MCF 10A (cell line): ENCODE results near the gene PBX3. TPM values are rescaled to one million over a fixed set of nuclear protein-coding genes. Genes with fewer than 3 reads are reported as not detected.

Experiments used
- BruUV-seq: library from RNA; stranded (reverse); fragments of 400-500 nt; replicated peaks from 2 replicates; lab custom pipeline; 2021; lab: Mats Ljungman, UMichigan
- CTCF ChIA-PET: fragments of 300-600 bp; sonication (Branson Sonifier 250); formaldehyde crosslinking; extraction: SDS; loops from one replicate; lab custom pipeline; 2021; ENCODE audit warnings: antibody characterized with exemption, inconsistent platforms; lab: Yijun Ruan, JAX
- POLR2A ChIA-PET: fragments of 300-600, 350-650 bp; sonication (Branson Sonifier 250); formaldehyde crosslinking; extraction: SDS; loops from one replicate; lab custom pipeline; 2020; ENCODE audit warnings: antibody characterized with exemption, inconsistent platforms; lab: Yijun Ruan, JAX
- DNase-seq: peaks from one replicate; pipeline ENCODE4 v3.0.0-alpha.2; 2018; ENCODE audit not compliant: unreplicated experiment
- H3K27ac Mint-ChIP-seq: one replicate; pipeline ENCODE4 v1.8.0; 2022; ENCODE audit warnings: mild to moderate bottlenecking, low read depth, mixed read lengths; ENCODE audit not compliant: unreplicated experiment
- H3K27me3 Mint-ChIP-seq: one replicate; pipeline ENCODE4 v1.8.0; 2022; ENCODE audit warnings: mixed read lengths; ENCODE audit not compliant: insufficient read depth, unreplicated experiment
- H3K36me3 Mint-ChIP-seq: one replicate; pipeline ENCODE4 v1.8.0; 2022; ENCODE audit warnings: mild to moderate bottlenecking, moderate library complexity, mixed read lengths; ENCODE audit not compliant: insufficient read depth, unreplicated experiment
- H3K4me1 Mint-ChIP-seq: one replicate; pipeline ENCODE4 v1.8.0; 2022; ENCODE audit warnings: mixed read lengths; ENCODE audit not compliant: insufficient read depth, unreplicated experiment
- H3K4me3 Mint-ChIP-seq: one replicate; pipeline ENCODE4 v1.8.0; 2022; ENCODE audit warnings: mild to moderate bottlenecking, moderate library complexity, mixed read lengths; ENCODE audit not compliant: unreplicated experiment
- H3K9me3 Mint-ChIP-seq: one replicate; pipeline ENCODE4 v1.8.0; 2022; ENCODE audit warnings: mixed read lengths; ENCODE audit not compliant: unreplicated experiment
- CTCF ChIP-seq: fragments of 200-600 bp; IDR thresholded peaks from one replicate; pipeline ENCODE4 v1.8.0; 2022; ENCODE audit warnings: antibody characterized with exemption, mild to moderate bottlenecking; ENCODE audit not compliant: unreplicated experiment
- intact Hi-C: fragments of 100-400 bp; cut with micrococcal nuclease; formaldehyde crosslinking; loops from 2 replicates; pipeline ENCODE4 v1.14.1; 2022
- total RNA-seq: library from RNA; stranded (reverse); gene quantifications from 2 replicates; pipeline ENCODE4 v1.2.3, GENCODE V29; 2022

The PBX3 gene
- total RNA-seq, 1 experiment from 2014 or later, result 17.5 TPM

GRCh38 chr9:125829743-125830142, 82.6 kb downstream of the PBX3 start:
- POLR2A ChIA-PET, result interaction anchor here (0.6 to 1.5 kb wide), 11 partner anchors 9 to 102 kb away, joined by 3 to 4 read pairs (median 3); no protein-coding TSS in a partner anchor
- H3K4me1 Mint-ChIP-seq, result no peaks in the 10 kb centered on the region
- peak overlapping the region; percentile 47 for H3K4me3 Mint-ChIP-seq
- no peaks in the 10 kb centered on the region for H3K9me3 Mint-ChIP-seq
- no peak for DNase-seq
- no peaks in the 10 kb centered on the region for H3K27me3 Mint-ChIP-seq
- TF ChIP-seq CTCF, result no peak
- BruUV-seq, result no TSS peak
- no peaks in the 10 kb centered on the region for H3K36me3 Mint-ChIP-seq
- CTCF ChIA-PET, result no interaction called here
- intact Hi-C loops, result no loop called here
- H3K27ac Mint-ChIP-seq, result no peak overlapping the region

GRCh38 chr9:125831054-125831453, 83.9 kb downstream of the PBX3 start:
- TF ChIP-seq CTCF, result no peak
- Mint-ChIP-seq H3K27me3 (no peaks in the 10 kb centered on the region), H3K9me3 (no peaks in the 10 kb centered on the region), H3K36me3 (no peaks in the 10 kb centered on the region), H3K4me3 (no peak overlapping the region), H3K27ac (no peak overlapping the region), H3K4me1 (no peaks in the 10 kb centered on the region)
- ChIA-PET POLR2A (interaction anchor here (1.3 to 1.5 kb wide), 3 partner anchors 15 to 23 kb away, joined by 3 to 4 read pairs (median 3); no protein-coding TSS in a partner anchor), CTCF (interaction anchor here (0.9 kb wide), 1 partner anchor 14 kb away, joined by 3 read pairs; no protein-coding TSS in a partner anchor)
- intact Hi-C loops, result no loop called here
- no TSS peak for BruUV-seq
- no peak for DNase-seq

GRCh38 chr9:125831616-125832015, 84.4 kb downstream of the PBX3 start:
- no peak for TF ChIP-seq CTCF
- no peaks in the 10 kb centered on the region for H3K4me1 Mint-ChIP-seq
- DNase-seq, result no peak
- no peaks in the 10 kb centered on the region for H3K9me3 Mint-ChIP-seq
- no peaks in the 10 kb centered on the region for H3K27me3 Mint-ChIP-seq
- H3K27ac Mint-ChIP-seq, result no peak overlapping the region
- CTCF ChIA-PET, result interaction anchor here (0.9 kb wide), 1 partner anchor 14 kb away, joined by 4 read pairs; no protein-coding TSS in a partner anchor
- POLR2A ChIA-PET, result interaction anchor here (1.3 kb wide), 1 partner anchor 14 kb away, joined by 4 read pairs; no protein-coding TSS in a partner anchor
- BruUV-seq, result no TSS peak
- H3K4me3 Mint-ChIP-seq, result no peak overlapping the region
- intact Hi-C loops, result no loop called here
- no peaks in the 10 kb centered on the region for H3K36me3 Mint-ChIP-seq

GRCh38 chr9:125835655-125836054, 88.5 kb downstream of the PBX3 start:
- no peak for TF ChIP-seq CTCF
- H3K4me1 Mint-ChIP-seq, result no peaks in the 10 kb centered on the region
- no peaks in the 10 kb centered on the region for H3K9me3 Mint-ChIP-seq
- intact Hi-C loops, result no loop called here
- POLR2A ChIA-PET, result interaction anchor here (0.7 to 1.2 kb wide), 2 partner anchors 16 to 29 kb away, joined by 3 read pairs; no protein-coding TSS in a partner anchor
- H3K4me3 Mint-ChIP-seq, result no peak overlapping the region
- H3K36me3 Mint-ChIP-seq, result no peaks in the 10 kb centered on the region
- CTCF ChIA-PET, result no interaction called here
- no peak overlapping the region for H3K27ac Mint-ChIP-seq
- no peaks in the 10 kb centered on the region for H3K27me3 Mint-ChIP-seq
- no TSS peak for BruUV-seq
- no peak for DNase-seq
